HL-60 (cell line): ENCODE measurements around the gene MYO10.
A peak's percentile ranks its signal among the peaks of the same experiment; 100 is the strongest.

Experiments
- DNase-seq, 2 experiments: peaks; one replicate each; pipeline ENCODE4 v3.0.0-alpha.2; 2010 to 2020; ENCODE audit warnings: low read depth in 1 of 2, low spot score in 1 of 2
- H3K27ac ChIP-seq: fragments of 250-450 bp; sonication (Bioruptor Pico); replicated peaks from 2 replicates; pipeline ENCODE4 v1.5.1; 2020; ENCODE audit warnings: mild to moderate bottlenecking, moderate library complexity
- H3K27me3 ChIP-seq: fragments of 250-450 bp; sonication (Bioruptor Pico); 2 replicates; pipeline ENCODE4 v1.5.1; 2021; ENCODE audit warnings: mild to moderate bottlenecking, moderate library complexity; ENCODE audit not compliant: insufficient read depth, poor library complexity, severe bottlenecking
- H3K4me3 ChIP-seq: replicated peaks from 2 replicates; pipeline ENCODE4 v1.5.1; 2011; ENCODE audit warnings: mild to moderate bottlenecking, control low read depth, low read length; ENCODE audit not compliant: insufficient read depth
- GABPA ChIP-seq: IDR thresholded peaks from 2 replicates; pipeline ENCODE4 v1.6.1; 2012; ENCODE audit warnings: low read depth
- POLR2AphosphoS5 ChIP-seq: IDR thresholded peaks from 2 replicates; pipeline ENCODE4 v1.6.1; 2012; ENCODE audit warnings: low read depth
- REST ChIP-seq: IDR thresholded peaks from 2 replicates; pipeline ENCODE4 v1.6.1; 2012; ENCODE audit warnings: low read depth; ENCODE audit not compliant: insufficient replicate concordance
- SPI1 ChIP-seq: IDR thresholded peaks from 2 replicates; pipeline ENCODE4 v1.6.1; 2012; ENCODE audit warnings: low read depth, mild to moderate bottlenecking, borderline replicate concordance
- TF ChIP-seq, protein P1 (sequence below): IDR thresholded peaks from one replicate; pipeline ENCODE4 v1.5.1; 2011; ENCODE audit warnings: low read length, control low read depth, inconsistent platforms; ENCODE audit not compliant: insufficient read depth

Gene MYO10

DNA sequence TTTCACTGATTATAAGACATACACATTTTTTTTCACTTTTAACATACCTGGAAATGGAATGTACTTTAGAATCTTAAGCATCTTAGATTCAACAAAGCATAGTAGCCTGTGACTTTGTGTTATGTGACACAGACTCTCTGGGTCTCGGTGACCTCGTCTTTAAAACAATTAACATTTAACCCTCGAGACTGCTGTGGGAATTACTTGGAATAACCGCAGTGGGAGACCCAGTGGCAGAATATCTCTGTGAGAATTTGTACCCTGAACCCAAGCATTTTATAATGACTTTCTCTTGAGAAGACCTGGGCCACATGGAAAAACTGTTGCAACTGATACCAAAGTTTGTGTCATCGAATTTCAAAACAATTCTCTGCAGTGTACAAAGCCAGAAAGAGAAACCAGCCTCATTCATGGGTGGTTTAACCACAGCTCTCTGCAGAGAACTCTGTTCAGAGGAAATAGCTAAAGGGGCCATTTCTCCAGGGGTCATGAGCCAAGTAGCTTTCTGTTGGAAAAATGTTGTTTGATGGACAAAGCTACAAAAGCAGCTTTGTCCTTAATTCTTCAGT lies 309.3 kb downstream of the MYO10 start:
- peak overlapping the region; percentile 78 for H3K27ac ChIP-seq
- no peaks in the 10 kb centered on the region for H3K27me3 ChIP-seq
- H3K4me3 ChIP-seq: no peak overlapping the region
- TF ChIP-seq, protein P1, sequence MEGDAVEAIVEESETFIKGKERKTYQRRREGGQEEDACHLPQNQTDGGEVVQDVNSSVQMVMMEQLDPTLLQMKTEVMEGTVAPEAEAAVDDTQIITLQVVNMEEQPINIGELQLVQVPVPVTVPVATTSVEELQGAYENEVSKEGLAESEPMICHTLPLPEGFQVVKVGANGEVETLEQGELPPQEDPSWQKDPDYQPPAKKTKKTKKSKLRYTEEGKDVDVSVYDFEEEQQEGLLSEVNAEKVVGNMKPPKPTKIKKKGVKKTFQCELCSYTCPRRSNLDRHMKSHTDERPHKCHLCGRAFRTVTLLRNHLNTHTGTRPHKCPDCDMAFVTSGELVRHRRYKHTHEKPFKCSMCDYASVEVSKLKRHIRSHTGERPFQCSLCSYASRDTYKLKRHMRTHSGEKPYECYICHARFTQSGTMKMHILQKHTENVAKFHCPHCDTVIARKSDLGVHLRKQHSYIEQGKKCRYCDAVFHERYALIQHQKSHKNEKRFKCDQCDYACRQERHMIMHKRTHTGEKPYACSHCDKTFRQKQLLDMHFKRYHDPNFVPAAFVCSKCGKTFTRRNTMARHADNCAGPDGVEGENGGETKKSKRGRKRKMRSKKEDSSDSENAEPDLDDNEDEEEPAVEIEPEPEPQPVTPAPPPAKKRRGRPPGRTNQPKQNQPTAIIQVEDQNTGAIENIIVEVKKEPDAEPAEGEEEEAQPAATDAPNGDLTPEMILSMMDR: no peak
- TF ChIP-seq POLR2AphosphoS5: peak; percentile 80
- TF ChIP-seq SPI1: peak; percentile 42; the same call in 1 of the 2 replicates
- TF ChIP-seq REST: peak; percentile 44
- TF ChIP-seq GABPA: peak; percentile 33; the same call in 1 of the 2 replicates
- DNase-seq: peak; percentile 80 to 88

GRCh38 chr5:16625096-16625495 lies 311.0 kb downstream of the MYO10 start:
- TF ChIP-seq SPI1: peak; percentile 99
- no peak for TF ChIP-seq REST
- no peaks in the 10 kb centered on the region for H3K27me3 ChIP-seq
- H3K4me3 ChIP-seq: no peak overlapping the region
- peak; percentile 67 to 71 for DNase-seq
- H3K27ac ChIP-seq: peak overlapping the region; percentile 78

DNA sequence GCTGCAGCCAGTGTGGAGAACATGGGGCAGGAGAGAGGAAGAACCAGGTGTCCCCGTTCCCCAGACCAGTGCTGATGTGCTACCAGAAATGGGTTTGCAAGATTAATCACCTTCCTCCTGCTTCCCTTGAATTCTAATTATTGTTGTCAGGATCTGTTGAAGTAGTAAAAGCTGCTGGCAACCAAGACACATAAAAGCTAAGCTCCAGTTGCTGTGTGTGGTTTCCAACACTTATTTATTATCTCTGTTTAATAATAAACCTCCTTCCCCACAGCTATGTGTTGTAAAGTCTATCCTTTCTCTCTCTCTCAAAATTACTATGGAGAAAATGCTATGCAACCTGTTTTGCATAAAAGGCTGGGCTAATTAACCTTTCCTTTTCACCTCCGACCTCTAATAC lies 317.0 kb downstream of the MYO10 start:
- DNase-seq: no peak
- TF ChIP-seq POLR2AphosphoS5 (no peak), REST (no peak), GABPA (no peak), SPI1 (no peak)
- TF ChIP-seq, protein P1: no peak
- no peak overlapping the region for H3K27ac ChIP-seq
- no peaks in the 10 kb centered on the region for H3K27me3 ChIP-seq
- H3K4me3 ChIP-seq: no peak overlapping the region
